ENCODE measurements around the gene ADAMTS16. TPM values are rescaled to one million over a fixed set of nuclear protein-coding genes. Genes with fewer than 3 reads are reported as not detected.

ADAMTS16 gene
- total RNA-seq, 4 donors from 2014 or later: not detected

DNA sequence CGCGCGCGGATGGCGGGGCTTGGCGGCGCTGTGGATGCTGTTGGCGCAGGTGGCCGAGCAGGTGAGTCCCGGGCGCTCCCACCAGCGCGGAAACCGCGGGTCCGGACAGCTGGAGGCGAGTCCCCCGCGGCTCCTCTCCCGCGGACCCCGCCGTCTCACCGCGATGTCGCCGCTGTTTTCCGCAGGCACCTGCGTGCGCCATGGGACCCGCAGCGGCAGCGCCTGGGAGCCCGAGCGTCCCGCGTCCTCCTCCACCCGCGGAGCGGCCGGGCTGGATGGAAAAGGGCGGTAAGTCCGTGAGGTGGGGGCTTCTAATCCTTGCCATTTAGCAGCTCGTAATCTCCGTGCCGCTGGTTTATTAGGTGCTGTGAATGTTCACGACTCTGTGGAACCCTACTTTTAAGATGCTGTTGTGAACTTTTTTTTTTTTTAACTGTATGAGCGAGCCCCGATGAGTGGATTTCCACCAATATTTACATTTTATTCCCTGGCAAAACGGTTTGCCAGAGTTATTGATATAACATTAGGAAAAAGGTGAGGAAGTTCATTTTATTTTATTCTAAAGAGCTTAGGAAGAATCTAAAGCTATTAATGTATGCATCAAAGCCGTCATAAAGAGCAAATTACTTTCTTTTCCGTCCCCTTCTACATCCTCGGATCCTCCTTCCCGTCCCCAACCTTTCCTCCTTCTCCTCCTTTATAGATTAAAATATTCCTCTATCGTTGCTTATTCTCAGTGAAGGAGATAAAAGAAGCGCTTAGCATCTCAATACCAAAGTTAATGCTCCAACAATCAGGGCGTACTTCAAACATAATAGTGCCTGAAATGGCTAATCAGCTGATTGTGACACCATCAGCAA lies 579 bp downstream of the ADAMTS16 start:
- in situ Hi-C loops (cut with MboI; ENCODE audit: low sequenced_read_pairs in 4 of 4): loop anchor here in 3 of 4 donors (5.0 to 10.0 kb wide), 2 partner anchors 257 to 264 kb away; no protein-coding TSS in a partner anchor
- Histone ChIP-seq H3K4me1 (peaks cover 7 to 22% of the 10 kb centered on the region in 2 donors), H3K36me3 (no peaks in the 10 kb centered on the region), H3K27me3 (peaks cover 20 to 25% (median 24%) of the 10 kb centered on the region in 3 donors), H3K27ac (no peak overlapping the region), H3K4me3 (peak overlapping the region; percentile 42 to 48 (median 44)), H3K9me3 (no peaks in the 10 kb centered on the region)
- intact Hi-C loops (cut with DNase I; ENCODE audit: low total_unique reads): loop anchor here (1.0 to 5.0 kb wide), 3 partner anchors 202 to 279 kb away; no protein-coding TSS in a partner anchor
- DNase-seq (no peak), ATAC-seq (no peak)
- TF ChIP-seq, protein P1, sequence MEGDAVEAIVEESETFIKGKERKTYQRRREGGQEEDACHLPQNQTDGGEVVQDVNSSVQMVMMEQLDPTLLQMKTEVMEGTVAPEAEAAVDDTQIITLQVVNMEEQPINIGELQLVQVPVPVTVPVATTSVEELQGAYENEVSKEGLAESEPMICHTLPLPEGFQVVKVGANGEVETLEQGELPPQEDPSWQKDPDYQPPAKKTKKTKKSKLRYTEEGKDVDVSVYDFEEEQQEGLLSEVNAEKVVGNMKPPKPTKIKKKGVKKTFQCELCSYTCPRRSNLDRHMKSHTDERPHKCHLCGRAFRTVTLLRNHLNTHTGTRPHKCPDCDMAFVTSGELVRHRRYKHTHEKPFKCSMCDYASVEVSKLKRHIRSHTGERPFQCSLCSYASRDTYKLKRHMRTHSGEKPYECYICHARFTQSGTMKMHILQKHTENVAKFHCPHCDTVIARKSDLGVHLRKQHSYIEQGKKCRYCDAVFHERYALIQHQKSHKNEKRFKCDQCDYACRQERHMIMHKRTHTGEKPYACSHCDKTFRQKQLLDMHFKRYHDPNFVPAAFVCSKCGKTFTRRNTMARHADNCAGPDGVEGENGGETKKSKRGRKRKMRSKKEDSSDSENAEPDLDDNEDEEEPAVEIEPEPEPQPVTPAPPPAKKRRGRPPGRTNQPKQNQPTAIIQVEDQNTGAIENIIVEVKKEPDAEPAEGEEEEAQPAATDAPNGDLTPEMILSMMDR (IDR thresholded peaks at IDR 0.05 in 4 of 5, conservative IDR thresholded peaks at IDR 0.05 in 1 of 5): no peak
- TF ChIP-seq POLR2A (IDR thresholded peaks at IDR 0.05): no peak

DNA sequence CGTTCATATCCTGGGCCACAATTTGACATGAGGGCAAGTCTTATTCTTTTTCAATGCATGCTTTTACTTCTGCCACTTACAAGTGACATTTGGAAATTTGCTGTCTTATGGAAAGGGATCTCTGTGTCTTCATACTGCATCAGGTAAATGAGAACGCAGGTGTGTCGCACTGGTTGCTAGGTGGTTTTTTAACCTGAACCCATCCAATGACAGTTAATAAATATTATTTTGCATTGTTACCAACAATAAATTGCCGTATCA lies 1.1 kb downstream of the ADAMTS16 start:
- Histone ChIP-seq H3K27ac (no peak overlapping the region), H3K36me3 (no peaks in the 10 kb centered on the region), H3K4me3 (peak overlapping the region; percentile 42 to 48 (median 44)), H3K4me1 (peaks cover 7 to 22% of the 10 kb centered on the region in 2 donors), H3K27me3 (peaks cover 20 to 25% (median 24%) of the 10 kb centered on the region in 3 donors), H3K9me3 (no peaks in the 10 kb centered on the region)
- intact Hi-C loops (cut with DNase I; ENCODE audit: low total_unique reads): loop anchor here (1.0 to 5.0 kb wide), 3 partner anchors 201 to 278 kb away; no protein-coding TSS in a partner anchor
- in situ Hi-C loops (cut with MboI; ENCODE audit: low sequenced_read_pairs in 4 of 4): loop anchor here in 3 of 4 donors (5.0 to 10.0 kb wide), 2 partner anchors 256 to 264 kb away; no protein-coding TSS in a partner anchor
- DNase-seq (no peak), ATAC-seq (no peak)
- TF ChIP-seq, protein P1 (IDR thresholded peaks at IDR 0.05 in 4 of 5, conservative IDR thresholded peaks at IDR 0.05 in 1 of 5): no peak
- TF ChIP-seq POLR2A (IDR thresholded peaks at IDR 0.05): no peak

DNA sequence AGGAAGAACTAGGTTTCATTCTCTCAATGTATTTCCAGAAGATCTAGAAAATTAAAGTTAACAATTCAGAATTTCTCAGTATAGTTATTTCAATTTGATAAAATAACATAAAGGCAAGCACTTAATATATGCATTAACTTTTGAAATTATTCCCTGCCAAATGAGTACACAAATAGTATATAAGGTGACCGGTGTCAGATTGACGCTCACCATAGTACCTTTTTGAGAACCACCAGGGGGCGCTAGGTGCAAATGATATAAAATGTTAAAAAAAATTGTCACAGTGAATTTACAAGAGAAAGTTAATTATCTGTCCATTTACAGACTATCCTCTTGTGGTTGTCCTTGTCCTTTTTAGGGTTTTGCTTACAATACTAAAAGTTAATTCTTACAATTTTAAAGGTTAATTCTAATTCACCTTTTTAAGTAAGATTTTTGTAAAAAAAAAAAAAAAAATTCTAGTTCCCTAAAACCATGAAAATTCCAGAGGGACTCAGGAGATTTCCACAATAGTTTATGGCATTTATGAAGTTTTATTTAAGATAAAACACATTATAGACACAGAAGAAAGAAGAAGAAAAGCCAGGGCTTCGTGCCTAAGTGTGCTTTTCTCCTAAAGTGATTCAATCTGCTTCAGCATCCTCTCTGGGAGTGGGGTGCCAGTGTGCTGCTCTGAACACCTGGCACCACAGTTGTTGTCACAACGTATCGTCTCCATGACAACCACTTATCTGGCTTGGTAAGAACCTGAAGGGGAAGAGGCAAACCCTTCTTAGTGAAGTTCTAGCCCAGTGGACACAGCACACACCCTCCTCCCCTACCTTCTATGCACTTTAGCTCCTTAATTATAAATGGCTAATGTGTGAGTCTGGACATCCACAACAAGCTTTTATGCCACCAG lies 1.7 kb downstream of the ADAMTS16 start:
- Histone ChIP-seq H3K9me3 (no peaks in the 10 kb centered on the region), H3K27me3 (peaks cover 20 to 25% (median 24%) of the 10 kb centered on the region in 3 donors), H3K27ac (no peak overlapping the region), H3K4me3 (peak overlapping the region; percentile 42 to 48 (median 44)), H3K4me1 (peaks cover 7 to 22% of the 10 kb centered on the region in 2 donors), H3K36me3 (no peaks in the 10 kb centered on the region)
- in situ Hi-C loops (cut with MboI; ENCODE audit: low sequenced_read_pairs in 4 of 4) (loop anchor here in 3 of 4 donors (5.0 to 10.0 kb wide), 2 partner anchors 255 to 263 kb away; no protein-coding TSS in a partner anchor), intact Hi-C loops (cut with DNase I; ENCODE audit: low total_unique reads) (loop anchor here (1.0 to 5.0 kb wide), 3 partner anchors 200 to 277 kb away; no protein-coding TSS in a partner anchor)
- TF ChIP-seq, protein P1 (IDR thresholded peaks at IDR 0.05 in 4 of 5, conservative IDR thresholded peaks at IDR 0.05 in 1 of 5): peak; percentile 72 to 82 (median 75)
- TF ChIP-seq POLR2A (IDR thresholded peaks at IDR 0.05): no peak
- ATAC-seq (peak; percentile 68 to 81), DNase-seq (peak in 1 of 2 donors; percentile 22)

DNA sequence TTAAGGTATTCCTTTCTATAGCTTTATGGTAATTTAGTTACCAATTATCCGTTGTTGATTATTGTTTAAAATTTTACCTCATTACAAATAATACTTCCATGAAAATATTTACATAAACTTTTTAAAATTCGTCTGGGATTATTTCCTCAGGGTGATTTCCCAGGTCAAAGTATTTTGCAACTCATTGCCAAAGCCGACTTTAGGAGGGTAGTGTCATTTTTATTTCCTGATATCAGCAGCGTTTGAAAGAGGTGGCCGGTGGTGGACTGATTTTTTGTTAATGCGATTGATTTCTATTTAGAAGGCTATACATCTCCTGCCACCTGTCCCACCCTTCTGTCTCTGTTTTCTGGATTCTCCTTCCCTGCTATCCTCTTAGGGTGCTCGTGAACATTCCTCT lies 4.3 kb downstream of the ADAMTS16 start:
- DNase-seq (no peak), ATAC-seq (no peak)
- peaks cover 17 to 20% (median 20%) of the 10 kb centered on the region in 3 donors for H3K27me3 ChIP-seq
- no peak for TF ChIP-seq POLR2A (IDR thresholded peaks at IDR 0.05)
- TF ChIP-seq, protein P1 (IDR thresholded peaks at IDR 0.05 in 4 of 5, conservative IDR thresholded peaks at IDR 0.05 in 1 of 5): no peak
- in situ Hi-C loops (cut with MboI; ENCODE audit: low sequenced_read_pairs in 4 of 4): loop anchor here in 3 of 4 donors (5.0 to 10.0 kb wide), 2 partner anchors 253 to 260 kb away; no protein-coding TSS in a partner anchor
- no peaks in the 10 kb centered on the region for H3K9me3 ChIP-seq
- no peaks in the 10 kb centered on the region for H3K36me3 ChIP-seq
- H3K27ac ChIP-seq: no peak overlapping the region
- intact Hi-C loops (cut with DNase I; ENCODE audit: low total_unique reads): loop anchor here (5.0 kb wide), 1 partner anchor 198 kb away; no protein-coding TSS in a partner anchor
- peaks cover 7 to 20% of the 10 kb centered on the region in 2 donors for H3K4me1 ChIP-seq
- no peak overlapping the region for H3K4me3 ChIP-seq
